Measurements from ENCODE around the gene GH1. TPM values are rescaled to one million over a fixed set of nuclear protein-coding genes. Genes with fewer than 3 reads are reported as not detected.
"Not testable (repeated sequence)": the region's sequence is repeated elsewhere in the genome, so short reads cannot be mapped to it uniquely, and the experiment has no call there.

GH1 gene
- total and polyA plus RNA-seq, 2 of the 13 experiments (the other 11 are each of a cell fraction or from before 2014, with no cell fraction given): not detected

GRCh38 chr17:63916566-63917185 lies 2.0 kb downstream of the GH1 start:
- Histone ChIP-seq H3K4me1 (ENCODE audit: insufficient read depth, low read length) (peaks cover 25% of the 10 kb centered on the region), H3K4me3 (replicated peaks in 1 of 3; ENCODE audit: insufficient read depth in 1 of 3, low read depth in 2 of 3, low read length in 3 of 3) (no peak overlapping the region), H3K27ac (ENCODE audit: extremely low read length, insufficient read depth, low read length) (no peak overlapping the region), H3K9me3 (ENCODE audit: low read length) (no peaks in the 10 kb centered on the region), H2AFZ (ENCODE audit: low read length) (no peak overlapping the region), H3K4me2 (ENCODE audit: low read depth, low read length) (no peak overlapping the region), H3K79me2 (ENCODE audit: insufficient read depth, low read length) (no peaks in the 10 kb centered on the region), H3K27me3 (ENCODE audit: control insufficient read depth in 1 of 2, insufficient read depth in 2 of 2, low read length in 2 of 2) (peaks cover 1 to 33% of the 10 kb centered on the region in 2 experiments; a peak in 3 of 5 replicates), H3K36me3 (replicated peaks in 1 of 2; ENCODE audit: control insufficient read depth in 1 of 2, insufficient read depth in 2 of 2, low read length in 2 of 2) (no peaks in the 10 kb centered on the region), H4K20me1 (ENCODE audit: insufficient read depth, low read length) (no peaks in the 10 kb centered on the region), H3K9ac (ENCODE audit: insufficient read depth, low read depth, low read length) (no peak overlapping the region)
- ChIA-PET CTCF (ENCODE audit: low intra/inter-chr PET ratio, low total read pairs) (no interaction called here), POLR2A (no interaction called here)
- FAIRE-seq (no peak), ATAC-seq (no peak), DNase-seq (ENCODE audit: low spot score) (no peak)
- no TSS peak for BruUV-seq (replicated peaks)
- in situ Hi-C loops (cut with HindIII; ENCODE audit: extremely low pct_ligation_motif_present, low pct_unique_long_range_greater_than_20kb): no loop called here
- TF ChIP-seq GLI4 (CRISPR knock-in tag; IDR thresholded peaks at IDR 0.05; ENCODE audit: borderline replicate concordance) (no peak), TIGD3 (CRISPR knock-in tag; IDR thresholded peaks at IDR 0.05; ENCODE audit: borderline replicate concordance) (no peak), FOXM1 (CRISPR knock-in tag; IDR thresholded peaks at IDR 0.05) (no peak)
- WGBS (ENCODE audit: low lambda C conversion rate): 9% methylated on average over 12 of the region's 12 CpGs
- intact Hi-C loops (cut with micrococcal nuclease; ENCODE audit: unreplicated experiment): loop anchor here (5.0 to 10.0 kb wide), 3 partner anchors 76 to 218 kb away; partner anchors contain the start of gene ERN1

- H3K27ac ChIP-seq (ENCODE audit: extremely low read length, insufficient read depth, low read length); POLR2A ChIA-PET; H3K4me2 ChIP-seq (ENCODE audit: low read depth, low read length); BruUV-seq (replicated peaks); H4K20me1 ChIP-seq (ENCODE audit: insufficient read depth, low read length); CTCF ChIA-PET (ENCODE audit: low intra/inter-chr PET ratio, low total read pairs); H3K9ac ChIP-seq (ENCODE audit: insufficient read depth, low read depth, low read length); in situ Hi-C loops (cut with HindIII; ENCODE audit: extremely low pct_ligation_motif_present, low pct_unique_long_range_greater_than_20kb); H3K9me3 ChIP-seq (ENCODE audit: low read length); H3K36me3 ChIP-seq (replicated peaks in 1 of 2; ENCODE audit: control insufficient read depth in 1 of 2, insufficient read depth in 2 of 2, low read length in 2 of 2); FAIRE-seq; H3K4me3 ChIP-seq (replicated peaks in 1 of 3; ENCODE audit: insufficient read depth in 1 of 3, low read depth in 2 of 3, low read length in 3 of 3); ATAC-seq; H2AFZ ChIP-seq (ENCODE audit: low read length); H3K79me2 ChIP-seq (ENCODE audit: insufficient read depth, low read length); DNase-seq (ENCODE audit: low spot score): not testable (repeated sequence)
- 4% methylated on average over 10 of the region's 10 CpGs for WGBS (ENCODE audit: low lambda C conversion rate)
- intact Hi-C loops (cut with micrococcal nuclease; ENCODE audit: unreplicated experiment): loop anchor here (5.0 to 10.0 kb wide), 3 partner anchors 77 to 219 kb away; partner anchors contain the start of gene ERN1
- Histone ChIP-seq H3K4me1 (ENCODE audit: insufficient read depth, low read length) (peaks cover 25% of the 10 kb centered on the region), H3K27me3 (ENCODE audit: control insufficient read depth in 1 of 2, insufficient read depth in 2 of 2, low read length in 2 of 2) (peaks cover 1 to 40% of the 10 kb centered on the region in 2 experiments; a peak in 3 of 5 replicates)
Observed at GRCh38 chr17:63915753-63916152, 2.9 kb downstream of the GH1 start.

Data from HepG2 (cell line).